ENCODE results near the gene SLC22A23. TPM values are rescaled to one million over a fixed set of nuclear protein-coding genes. Genes with fewer than 3 reads are reported as not detected.

Gene SLC22A23
- total RNA-seq, 1 donor, result 9.0 TPM

GRCh38 chr6:3284436-3284876, 172.4 kb downstream of the SLC22A23 start:
- TF ChIP-seq CTCF (IDR thresholded peaks at IDR 0.05; ENCODE audit: insufficient read depth, low read length), result no peak
- no peak overlapping the region for H3K4me3 ChIP-seq (ENCODE audit: low read depth, low read length)
- DNase-seq (ENCODE audit: low read depth), result no peak

DNA sequence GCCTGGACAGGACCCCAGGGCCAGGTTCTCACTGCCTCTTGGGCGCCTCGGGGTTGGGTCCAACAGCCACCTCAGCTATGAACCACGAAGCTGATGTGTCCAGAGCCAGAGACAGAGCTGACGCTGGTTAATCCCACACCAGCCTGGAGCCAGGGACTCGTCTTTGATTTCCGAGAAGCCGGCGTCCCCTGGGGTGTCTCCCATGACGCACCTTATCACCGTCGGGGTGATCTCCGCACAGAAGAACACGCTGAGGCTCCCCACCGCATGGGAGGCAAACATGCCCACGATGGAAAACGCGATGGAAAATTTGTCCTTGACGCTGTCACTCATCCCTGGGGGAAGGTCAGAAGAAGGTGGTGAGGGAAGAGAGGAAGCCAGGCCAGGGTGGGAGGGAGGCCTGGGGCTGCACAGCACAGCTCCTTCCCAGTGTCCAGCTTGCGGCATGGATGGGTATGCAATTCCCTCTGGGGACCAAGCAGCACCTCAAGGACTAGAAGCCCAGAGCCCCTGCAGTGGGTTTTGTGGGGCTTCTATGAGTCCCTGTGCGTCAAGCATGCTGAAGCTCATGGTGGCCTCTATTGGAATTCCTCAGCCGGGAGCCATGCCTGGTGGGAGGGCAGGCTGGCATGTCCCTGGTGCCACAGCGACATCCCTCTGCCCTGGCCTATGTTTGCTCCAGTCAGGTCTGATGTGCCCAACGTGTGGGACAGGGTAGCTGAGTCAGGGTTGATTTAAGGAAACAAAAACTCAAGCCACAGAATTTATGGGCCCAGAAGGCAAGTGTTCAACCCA, 173.0 kb downstream of the SLC22A23 start:
- DNase-seq (ENCODE audit: low read depth), result no peak

GRCh38 chr6:3283241-3283640, 173.6 kb downstream of the SLC22A23 start:
- no peak for DNase-seq (ENCODE audit: low read depth)
- H3K4me3 ChIP-seq (ENCODE audit: low read depth, low read length), result no peak overlapping the region
- TF ChIP-seq CTCF (IDR thresholded peaks at IDR 0.05; ENCODE audit: insufficient read depth, low read length), result no peak

More for the DNA sequence above, 173.0 kb downstream of the SLC22A23 start:
- no peak for TF ChIP-seq CTCF (IDR thresholded peaks at IDR 0.05; ENCODE audit: insufficient read depth, low read length)
- no peak overlapping the region for H3K4me3 ChIP-seq (ENCODE audit: low read depth, low read length)

DNA sequence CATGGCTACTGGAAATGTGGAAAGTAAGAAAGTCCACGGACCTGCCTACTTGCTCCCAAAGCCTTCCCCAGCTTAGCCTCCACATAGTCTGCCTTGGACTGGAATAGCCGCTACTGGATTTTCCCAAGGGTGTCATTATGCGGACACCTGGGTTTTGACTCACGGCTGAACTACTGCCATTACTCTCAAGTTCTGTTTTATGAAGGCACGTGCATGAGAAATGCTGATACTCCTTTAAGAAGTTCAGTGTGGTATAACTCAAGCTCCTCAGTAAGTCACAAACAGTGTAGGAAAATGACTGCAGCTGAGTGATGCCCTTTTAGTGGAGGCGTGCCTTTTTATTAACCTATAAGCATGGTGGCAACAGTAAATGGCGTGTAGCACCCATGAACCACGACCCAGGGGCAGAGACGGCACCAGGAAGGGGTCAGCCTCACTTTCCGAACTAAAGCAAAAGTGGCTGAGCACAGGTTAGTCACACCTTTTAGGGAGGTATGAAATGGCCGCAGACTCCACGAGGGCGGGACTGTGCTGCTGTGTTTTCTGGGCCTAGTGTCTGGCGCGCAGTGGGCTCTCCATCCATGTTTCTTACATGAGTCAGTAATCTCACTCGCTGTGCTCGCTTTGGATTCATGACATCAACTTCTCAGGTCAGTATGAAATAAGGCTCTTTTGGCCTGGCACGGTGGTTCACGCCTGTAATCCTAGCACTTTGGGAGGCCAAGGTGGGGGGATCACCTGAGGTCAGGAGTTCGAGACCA, 174.2 kb downstream of the SLC22A23 start:
- DNase-seq (ENCODE audit: low read depth), result no peak
- TF ChIP-seq CTCF (IDR thresholded peaks at IDR 0.05; ENCODE audit: insufficient read depth, low read length), result no peak
- no peak overlapping the region for H3K4me3 ChIP-seq (ENCODE audit: low read depth, low read length)

DNA sequence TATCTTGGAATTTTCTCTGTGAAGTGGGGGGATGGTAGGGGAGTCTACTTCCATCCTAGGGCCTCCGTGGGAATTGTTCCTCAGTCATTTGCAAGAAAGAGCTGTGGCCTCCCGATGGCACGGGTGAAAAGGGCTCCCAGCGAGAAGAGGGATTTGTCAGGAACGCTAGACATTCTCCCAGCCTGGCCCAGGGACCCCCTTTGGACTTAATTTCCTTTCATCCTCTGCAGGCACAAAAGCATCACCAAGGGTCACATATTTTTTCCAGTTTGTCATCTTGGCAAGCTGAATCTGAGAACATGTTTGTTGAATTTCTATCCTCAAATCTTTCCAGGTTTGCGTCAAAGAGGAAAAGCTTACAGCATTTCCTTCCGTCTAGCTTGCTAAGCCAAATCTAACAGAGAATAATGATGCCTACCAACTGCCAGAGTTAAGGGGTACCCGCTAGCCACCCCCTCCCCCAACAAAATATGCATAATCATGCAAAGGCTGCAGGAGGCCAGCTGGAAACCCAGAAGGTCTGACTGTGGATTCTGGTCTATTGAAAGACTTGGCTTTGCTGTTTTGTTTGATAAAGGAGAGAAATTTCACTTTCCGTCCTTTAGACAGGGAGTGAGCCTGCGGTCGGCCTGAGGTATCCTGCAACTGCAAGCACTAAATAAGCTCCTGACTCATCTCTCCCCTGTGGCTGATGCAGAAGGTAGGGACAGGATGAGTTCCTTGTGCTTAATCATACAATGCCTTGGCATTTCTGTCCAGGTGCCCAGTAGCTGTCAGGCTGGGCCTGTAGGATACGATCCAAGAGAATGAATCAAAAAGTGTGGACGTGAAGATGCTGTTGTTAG, 175.0 kb downstream of the SLC22A23 start:
- H3K4me3 ChIP-seq (ENCODE audit: low read depth, low read length), result no peak overlapping the region

More for the DNA sequence above, 175.0 kb downstream of the SLC22A23 start:
- no peak for TF ChIP-seq CTCF (IDR thresholded peaks at IDR 0.05; ENCODE audit: insufficient read depth, low read length)
- peak; percentile 97 for DNase-seq (ENCODE audit: low read depth)

Measured in fibroblast of the aortic adventitia (primary cell).